Measurements from ENCODE around the gene ITGBL1.

- no peak for TF ChIP-seq CTCF (IDR thresholded peaks at IDR 0.05; ENCODE audit: low read length)
- no peak for TF ChIP-seq EZH2 (IDR thresholded peaks at IDR 0.05; ENCODE audit: borderline replicate concordance, low read length)
Observed at GRCh38 chr13:101570410-101570809, 117.9 kb downstream of the ITGBL1 start.
